GM15510 (cell line): ENCODE measurements around the gene CDHR5.
A peak's percentile ranks its signal among the peaks of the same experiment; 100 is the strongest.

Experiments used
- POLR2A ChIP-seq: IDR thresholded peaks from 3 replicates; pipeline ENCODE4 v1.6.1; 2011; ENCODE audit warnings: borderline replicate concordance; ENCODE audit not compliant: insufficient read length; ENCODE audit errors: extremely low read depth

Gene CDHR5

GRCh38 chr11:576811-577610 lies 47.7 kb downstream of the CDHR5 start:
- TF ChIP-seq POLR2A = no peak

GRCh38 chr11:575996-576768 lies 48.6 kb downstream of the CDHR5 start, which contains the start of gene PHRF1:
Gene PHRF1, plus strand, starts transcription at chr11:576470. Its CDS starts 5,043 bp downstream, at chr11:581513.
- TF ChIP-seq POLR2A = peak; percentile 82

GRCh38 chr11:575313-575995 lies 49.3 kb downstream of the CDHR5 start:
- peak; percentile 32 for TF ChIP-seq POLR2A

- no peak for TF ChIP-seq POLR2A
These were observed 50.0 kb downstream of the CDHR5 start for GRCh38 chr11:574632-575312.

- no peak for TF ChIP-seq POLR2A
These were observed 51.5 kb downstream of the CDHR5 start for GRCh38 chr11:573146-573759.

- no peak for TF ChIP-seq POLR2A
These were observed 53.0 kb downstream of the CDHR5 start for GRCh38 chr11:571802-572185.

GRCh38 chr11:569158-569885 lies 55.4 kb downstream of the CDHR5 start:
- no peak for TF ChIP-seq POLR2A

GRCh38 chr11:568306-569157 lies 56.2 kb downstream of the CDHR5 start:
- peak; percentile 68 for TF ChIP-seq POLR2A

- no peak for TF ChIP-seq POLR2A
These were observed 57.0 kb downstream of the CDHR5 start for GRCh38 chr11:567629-568292.

- no peak for TF ChIP-seq POLR2A
These were observed 57.6 kb downstream of the CDHR5 start for GRCh38 chr11:567011-567628.
